Superior temporal gyrus (tissue), 1 donor: ENCODE measurements around the gene KASH5.

ENCODE experiments used
- DNase-seq: peaks from one replicate; pipeline ENCODE4 v3.0.0-alpha.2; 2016; ENCODE audit errors: extremely low spot score

The KASH5 gene

GRCh38 chr19:49387936-49388372, at the start of gene KASH5:
TSS of gene KASH5 (plus strand) at chr19:49388249. CDS start at chr19:49390884, 2,635 bp downstream.
- peak; percentile 20 for DNase-seq

DNA sequence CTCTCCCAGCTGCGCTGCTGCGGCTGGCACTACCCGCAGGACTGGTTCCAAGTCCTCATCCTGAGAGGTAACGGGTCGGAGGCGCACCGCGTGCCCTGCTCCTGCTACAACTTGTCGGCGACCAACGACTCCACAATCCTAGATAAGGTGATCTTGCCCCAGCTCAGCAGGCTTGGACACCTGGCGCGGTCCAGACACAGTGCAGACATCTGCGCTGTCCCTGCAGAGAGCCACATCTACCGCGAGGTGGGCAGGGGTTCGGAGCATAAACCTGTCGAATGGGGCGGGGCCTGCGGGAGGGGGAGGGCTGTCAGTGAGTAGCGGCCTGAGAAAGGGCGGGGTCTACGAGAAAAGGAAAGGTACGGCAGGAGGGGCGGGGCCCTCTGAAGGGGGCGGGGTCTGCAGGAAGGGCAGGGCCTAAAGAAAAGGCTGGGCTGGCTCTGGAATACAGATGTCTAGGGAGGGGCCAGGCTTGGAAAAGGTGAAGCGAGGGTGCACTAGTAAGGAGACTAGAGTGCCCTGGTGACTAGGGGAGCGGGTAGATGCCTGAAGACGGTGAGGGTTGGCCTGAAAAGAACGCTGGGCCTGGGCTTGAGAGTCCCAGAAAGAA, 49.3 kb upstream of the KASH5 start:
- no peak for DNase-seq

- DNase-seq = peak; percentile 60
Measured at GRCh38 chr19:49339301-49340068, 48.6 kb upstream of the KASH5 start.

- no peak for DNase-seq
Measured at GRCh38 chr19:49340069-49340864, 47.8 kb upstream of the KASH5 start.

DNA sequence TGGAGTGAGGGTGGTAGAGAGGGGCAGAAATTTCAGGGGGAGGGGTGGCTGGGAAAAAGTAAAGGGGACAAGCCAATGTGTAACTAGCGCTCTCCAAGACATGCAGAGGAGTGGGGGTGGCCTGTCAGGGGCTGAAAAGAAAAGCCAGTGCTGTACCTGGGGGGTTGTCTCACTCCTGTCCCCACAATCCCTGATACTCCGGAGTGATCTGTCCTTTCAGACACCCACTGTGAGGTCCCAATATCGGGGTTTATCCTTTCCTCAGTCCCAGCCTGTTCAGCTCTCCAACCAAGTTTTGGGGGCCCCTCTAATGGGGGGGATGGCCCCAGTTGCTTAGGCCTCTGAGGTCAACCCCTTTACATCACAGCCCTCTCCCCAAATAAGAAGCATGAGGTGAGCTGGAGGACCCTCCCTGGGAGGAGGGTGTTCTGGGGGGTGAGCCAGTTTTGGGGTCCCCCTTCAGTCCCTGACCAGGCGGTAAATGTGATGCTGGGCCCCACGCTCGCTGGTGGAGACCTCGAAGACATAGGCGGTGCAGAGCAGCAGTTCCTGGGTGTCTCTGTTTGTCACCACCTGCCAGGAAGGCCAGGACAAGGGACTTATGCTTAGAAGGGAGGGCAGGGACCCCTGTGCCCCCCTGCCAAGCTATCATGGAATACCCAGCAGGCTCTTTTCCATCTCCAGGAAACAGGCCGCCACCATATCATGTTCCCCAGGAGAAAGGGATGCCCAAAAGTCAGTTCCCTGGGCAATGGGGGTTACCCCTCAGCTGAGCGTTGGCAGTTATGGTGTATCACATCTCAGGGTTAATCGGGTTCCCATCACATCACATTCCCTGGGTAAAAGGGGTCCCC, 47.0 kb upstream of the KASH5 start:
- DNase-seq = no peak

DNA sequence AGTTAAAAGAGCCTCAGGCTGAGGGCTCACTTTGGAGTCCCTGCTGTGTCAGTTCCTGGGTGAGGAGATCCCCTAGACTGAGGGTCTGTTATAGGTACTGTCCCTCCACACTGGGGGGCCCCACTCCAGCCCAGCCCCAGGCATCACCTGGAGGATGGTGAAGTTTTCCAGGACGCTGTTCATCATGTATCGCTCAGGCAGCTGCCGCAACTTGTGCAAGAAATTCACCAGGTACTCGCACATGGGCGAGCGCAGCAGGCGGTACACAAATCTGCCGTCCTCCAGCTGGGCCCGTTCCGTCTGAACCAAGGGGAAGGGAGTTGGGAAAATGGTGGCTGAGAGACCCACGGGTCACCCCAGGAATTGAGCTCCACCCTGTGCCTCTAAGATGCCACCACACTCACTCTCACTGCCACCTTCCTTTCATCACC, 45.7 kb upstream of the KASH5 start:
- DNase-seq = no peak

GRCh38 chr19:49343123-49343522, 44.9 kb upstream of the KASH5 start:
- DNase-seq = no peak

DNA sequence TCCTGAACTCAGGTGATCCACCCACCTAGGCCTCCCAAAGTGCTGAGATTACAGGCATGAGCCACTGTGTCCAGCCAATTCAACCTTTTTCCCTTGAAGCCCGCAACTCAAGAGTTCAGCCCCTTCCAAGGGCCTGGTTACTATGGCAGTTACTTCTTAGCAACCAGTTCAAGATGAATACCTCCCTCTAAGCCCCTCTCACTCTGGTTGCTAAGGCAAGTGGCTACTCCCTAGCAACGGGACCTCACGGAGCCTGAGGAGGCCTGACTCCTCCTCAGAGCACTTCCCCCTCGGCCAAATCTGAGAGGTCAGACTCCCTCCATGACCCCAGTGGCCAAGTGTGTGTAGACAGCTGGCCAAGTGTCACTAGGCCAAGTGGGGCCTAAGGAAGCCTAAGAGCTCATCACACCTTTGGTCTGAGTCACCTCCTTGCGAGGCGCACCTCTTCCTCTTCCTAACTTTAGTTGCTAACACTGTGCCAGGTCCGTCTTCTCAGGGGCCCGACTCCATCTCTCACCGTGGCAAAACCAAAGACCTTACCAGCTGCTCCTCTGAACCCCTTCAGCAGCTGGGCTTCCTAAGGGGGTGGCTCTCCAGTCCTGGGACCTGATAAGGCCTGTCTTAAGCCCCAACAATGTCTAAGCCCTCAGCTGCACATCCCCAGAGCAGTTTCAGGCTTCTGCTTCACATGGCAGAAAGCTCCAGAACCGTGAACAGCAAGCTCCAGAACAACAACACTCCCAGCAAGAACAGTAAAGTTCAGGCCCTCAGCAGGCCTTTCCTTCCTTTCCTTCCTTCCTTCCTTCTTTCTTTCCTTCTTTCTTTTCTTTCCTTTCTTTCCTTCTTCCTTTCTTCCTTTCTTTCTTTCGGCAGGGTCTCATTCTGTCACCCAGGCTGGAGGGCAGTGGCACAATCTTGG, 43.3 kb upstream of the KASH5 start:
- DNase-seq = no peak

DNA sequence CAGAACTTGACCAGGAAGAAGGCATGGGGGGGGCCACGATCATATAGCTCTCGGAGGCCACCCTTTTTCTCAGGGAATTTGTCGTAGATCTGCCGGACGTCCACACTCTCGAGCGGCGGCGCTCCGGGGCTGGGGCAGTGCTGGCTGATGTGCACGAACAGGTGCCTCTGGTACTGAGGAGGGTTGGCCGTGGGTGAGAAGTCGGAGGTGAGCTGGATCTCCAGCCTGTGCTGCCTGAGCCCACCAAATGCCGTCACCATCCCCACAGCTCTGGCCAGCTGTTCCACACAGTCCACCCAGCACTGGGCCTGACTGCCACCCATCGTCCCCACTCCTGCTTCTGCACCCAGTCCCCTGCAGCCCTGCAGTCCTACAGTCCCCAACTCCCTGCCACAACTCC, 40.9 kb upstream of the KASH5 start:
- no peak for DNase-seq

GRCh38 chr19:49347835-49348234, 40.2 kb upstream of the KASH5 start:
- peak; percentile 45 for DNase-seq

- DNase-seq = no peak
Measured at GRCh38 chr19:49348305-49349189, 39.5 kb upstream of the KASH5 start.

DNA sequence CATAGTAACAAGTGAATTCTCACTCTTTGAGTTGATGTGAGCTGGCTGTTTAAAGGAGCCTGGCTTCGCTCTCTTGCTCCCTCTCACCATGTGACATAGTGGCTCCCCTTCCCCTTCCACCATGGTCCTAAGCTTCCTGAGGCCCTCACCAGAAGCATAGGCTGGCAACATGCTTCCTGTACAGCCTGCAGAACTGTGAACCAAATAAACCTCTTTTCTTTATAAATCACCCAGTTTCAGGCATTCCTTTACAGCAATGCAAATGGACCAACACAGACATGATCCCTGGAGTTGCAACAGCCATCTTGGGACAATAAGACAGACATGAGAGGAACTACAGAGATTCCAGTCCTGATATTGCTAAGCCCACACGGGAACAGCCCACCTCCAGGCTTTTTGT, 38.5 kb upstream of the KASH5 start:
- DNase-seq = no peak

- DNase-seq = no peak
Measured at GRCh38 chr19:49355909-49356353, 32.1 kb upstream of the KASH5 start.

GRCh38 chr19:49356382-49356781, 31.7 kb upstream of the KASH5 start:
- no peak for DNase-seq

DNA sequence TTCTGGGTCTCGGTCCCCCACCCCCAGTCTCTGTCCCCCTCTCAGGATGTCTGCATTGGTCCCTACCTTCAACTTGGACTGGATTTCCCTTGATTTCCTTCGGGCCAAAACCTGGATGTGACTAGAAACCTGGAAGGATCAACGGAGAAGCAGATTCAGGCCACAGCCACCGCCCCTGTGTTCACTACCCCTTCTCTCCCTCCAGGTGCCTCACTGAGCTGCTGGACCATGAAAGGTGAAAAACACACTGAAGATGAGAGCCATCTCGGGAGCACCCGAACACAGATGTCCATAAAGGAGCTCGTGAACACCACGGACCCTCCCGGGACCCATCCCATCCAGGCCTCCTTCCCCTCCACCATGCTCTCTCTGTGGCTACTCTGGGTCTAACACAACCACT, 30.9 kb upstream of the KASH5 start:
- no peak for DNase-seq

DNA sequence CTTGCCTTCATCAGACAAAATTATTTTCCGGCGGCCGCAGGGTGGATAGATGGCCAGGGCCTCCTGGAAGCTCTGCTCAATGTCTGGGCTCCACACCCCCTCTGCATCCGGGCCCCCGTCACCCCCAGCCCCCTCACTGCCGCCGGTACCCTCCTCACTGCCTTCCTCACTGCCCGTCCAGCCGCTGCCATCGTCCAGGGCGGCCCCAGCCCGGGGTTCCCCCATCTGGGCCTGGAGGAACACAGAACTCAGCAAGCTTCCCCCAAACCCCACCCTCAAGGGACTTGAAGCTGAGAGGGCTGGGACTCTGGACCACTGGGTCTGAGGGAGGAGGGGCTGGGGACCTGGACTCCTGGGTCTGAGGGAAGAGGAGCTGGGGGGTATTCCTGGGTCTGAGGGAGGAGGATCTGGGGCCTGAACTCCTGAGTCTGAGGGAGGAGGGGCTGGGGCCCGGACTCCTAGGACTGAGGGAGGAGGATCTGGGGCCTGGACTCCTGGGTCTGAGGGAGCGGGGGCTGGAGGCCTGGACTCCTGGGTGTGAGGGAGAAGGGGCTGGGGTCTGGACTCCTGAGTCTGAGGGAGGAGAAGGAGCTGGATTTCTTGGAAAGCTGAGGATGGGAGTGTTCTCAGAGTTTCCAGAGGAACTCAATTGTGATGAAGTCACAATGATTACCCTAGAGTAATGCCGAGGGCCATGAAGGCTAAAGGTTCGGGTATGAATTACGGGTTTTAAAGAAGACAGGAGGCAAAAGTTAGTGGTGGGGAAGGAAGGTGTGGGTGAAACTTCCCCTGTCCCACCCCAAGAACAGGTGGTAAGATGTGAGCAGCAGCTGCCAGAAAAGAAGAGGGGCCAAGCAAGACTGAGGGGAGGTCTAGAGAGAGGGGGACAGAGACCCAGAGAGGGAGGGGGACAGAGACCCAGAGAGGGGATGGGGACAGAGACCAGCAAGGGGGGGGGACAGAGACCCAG, 27.9 kb upstream of the KASH5 start:
- no peak for DNase-seq

GRCh38 chr19:49361438-49362047, 26.5 kb upstream of the KASH5 start:
- DNase-seq = no peak
